ENCODE data around the gene AP2A1. TPM values are rescaled to one million over a fixed set of nuclear protein-coding genes. Genes with fewer than 3 reads are reported as not detected.
A peak's percentile ranks its signal among the peaks of the same experiment; 100 is the strongest.

Gene AP2A1
- polyA plus RNA-seq, 4 donors = 46.1 to 79.9 (median 67.1) TPM

DNA sequence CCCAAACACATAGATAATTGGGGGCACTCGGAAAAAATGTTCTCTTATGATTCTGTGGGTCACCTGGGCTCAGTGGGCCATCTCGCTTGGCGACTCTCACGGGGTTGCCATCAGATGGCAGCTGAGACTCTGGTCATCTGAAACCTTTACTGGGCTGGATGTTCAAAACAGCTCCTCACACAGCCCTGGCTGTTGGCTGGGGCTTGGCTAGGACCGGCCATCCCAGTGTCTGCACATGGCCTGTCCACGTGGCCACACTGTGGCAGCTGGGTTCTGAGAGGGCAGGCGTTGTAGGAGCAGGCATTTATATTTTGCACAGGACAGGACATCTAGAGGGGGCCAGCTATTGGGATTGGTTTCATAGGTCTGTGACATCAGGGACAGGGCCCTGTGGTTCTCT, 66.8 kb downstream of the AP2A1 start:
- DNase-seq (ENCODE audit: low read depth in 4 of 4, low spot score in 2 of 4) = no peak

- DNase-seq (ENCODE audit: low read depth in 4 of 4, low spot score in 2 of 4) = no peak
Observed at GRCh38 chr19:49835562-49835961, 68.8 kb downstream of the AP2A1 start.

GRCh38 chr19:49836176-49837008, 69.6 kb downstream of the AP2A1 start:
- no peak for DNase-seq (ENCODE audit: low read depth in 4 of 4, low spot score in 2 of 4)

DNA sequence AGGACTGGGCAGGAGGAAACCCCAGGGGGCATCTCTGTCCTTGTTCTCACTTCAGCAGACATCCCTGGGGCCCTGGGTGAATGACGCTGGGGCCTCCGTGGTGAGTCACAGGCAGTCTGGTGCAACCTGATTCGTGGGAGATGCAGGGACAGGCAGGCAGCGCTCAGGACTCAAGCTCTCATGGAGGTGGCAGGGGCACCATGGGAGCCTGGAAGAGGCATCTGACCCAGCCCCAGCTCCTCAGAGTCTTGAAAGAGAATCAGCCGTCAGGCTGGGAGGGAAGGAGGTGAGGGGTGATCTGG, 70.2 kb downstream of the AP2A1 start:
- no peak for DNase-seq (ENCODE audit: low read depth in 4 of 4, low spot score in 2 of 4)

GRCh38 chr19:49837425-49837824, 70.6 kb downstream of the AP2A1 start:
- no peak for DNase-seq (ENCODE audit: low read depth in 4 of 4, low spot score in 2 of 4)

DNA sequence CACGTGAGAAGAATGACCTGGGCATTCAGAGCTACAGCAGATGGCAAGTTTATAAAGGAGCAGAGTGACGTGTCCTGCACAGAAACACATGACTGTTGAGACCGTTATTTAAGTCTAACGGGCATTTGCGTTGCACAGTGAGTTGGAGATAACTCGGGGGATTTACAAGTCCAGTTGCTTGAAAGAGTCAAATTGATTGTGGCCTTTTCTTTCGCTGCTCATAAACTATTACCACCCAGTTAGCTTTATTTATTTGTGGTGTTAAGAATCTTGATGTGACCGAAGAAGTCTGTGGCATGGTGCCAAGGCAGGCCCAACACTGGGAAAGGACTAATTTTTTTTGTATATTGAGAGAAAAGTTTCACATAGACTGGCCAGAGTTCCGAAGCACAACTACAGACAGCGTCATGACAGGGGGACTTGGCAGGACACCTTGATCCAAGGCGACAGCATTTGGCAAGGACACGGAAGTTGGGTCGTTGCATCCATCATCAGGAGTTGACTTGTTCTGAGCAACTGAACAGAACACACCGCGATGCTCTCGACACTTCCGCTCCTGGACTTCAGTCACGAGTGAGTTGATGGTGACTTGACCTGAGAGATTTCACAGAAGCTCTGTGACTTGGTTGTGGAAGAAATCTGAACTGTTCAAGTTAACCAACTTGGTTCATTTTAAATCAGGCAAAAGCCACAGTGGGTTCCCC, 72.2 kb downstream of the AP2A1 start:
- DNase-seq (ENCODE audit: low read depth in 4 of 4, low spot score in 2 of 4) = no peak

GRCh38 chr19:49839713-49840112, 72.9 kb downstream of the AP2A1 start:
- no peak for DNase-seq (ENCODE audit: low read depth in 4 of 4, low spot score in 2 of 4)

GRCh38 chr19:49840321-49840720, 73.5 kb downstream of the AP2A1 start:
- DNase-seq (ENCODE audit: low read depth in 4 of 4, low spot score in 2 of 4) = no peak

DNA sequence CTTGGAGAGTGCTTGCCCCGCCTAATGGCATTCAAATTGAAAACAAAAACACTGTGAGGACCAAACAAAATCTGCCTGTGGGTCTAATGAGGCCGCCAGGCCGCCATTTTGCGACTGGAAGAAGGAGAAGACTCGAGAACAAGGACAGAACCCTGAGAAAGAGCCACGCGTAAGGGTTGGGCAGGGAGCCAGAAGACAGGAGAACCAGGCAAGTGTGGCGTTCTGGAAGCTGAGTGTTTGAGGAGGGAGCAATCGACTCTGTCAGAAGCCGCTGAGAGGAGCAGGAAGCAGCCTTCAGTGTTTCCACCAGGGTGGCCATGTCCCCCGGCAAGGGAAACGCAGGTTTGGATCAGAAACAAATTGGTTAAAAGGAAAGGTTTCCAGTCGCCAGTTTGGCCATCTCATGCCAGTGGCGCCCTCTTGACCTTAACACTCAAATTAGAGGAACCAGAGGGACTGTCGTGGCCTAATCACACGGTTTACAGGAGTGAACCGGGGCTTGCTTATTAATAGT, 74.0 kb downstream of the AP2A1 start:
- no peak for DNase-seq (ENCODE audit: low read depth in 4 of 4, low spot score in 2 of 4)

- DNase-seq (ENCODE audit: low read depth in 4 of 4, low spot score in 2 of 4) = no peak
Observed at GRCh38 chr19:49843265-49843664, 76.5 kb downstream of the AP2A1 start.

GRCh38 chr19:49844138-49845095, 77.6 kb downstream of the AP2A1 start:
- DNase-seq (ENCODE audit: low read depth in 4 of 4, low spot score in 2 of 4) = no peak

DNA sequence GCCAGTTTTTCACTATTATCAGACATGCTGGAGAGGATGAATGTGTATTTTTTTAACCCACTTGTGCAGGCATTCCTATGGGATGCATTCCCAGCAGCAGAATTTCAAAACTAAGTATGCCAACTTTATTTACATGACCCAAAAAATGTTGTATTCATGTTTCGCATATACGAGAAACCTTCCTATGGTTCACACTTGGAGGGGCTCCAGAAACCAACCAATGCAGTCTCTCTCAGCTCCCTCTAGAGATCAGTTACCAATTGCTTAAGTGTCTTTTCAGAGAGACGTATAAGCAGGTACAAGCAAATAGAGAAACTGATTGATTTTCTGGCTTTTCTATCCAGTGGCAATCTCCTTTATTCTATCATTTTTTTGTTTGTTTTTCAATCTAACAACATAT, 78.6 kb downstream of the AP2A1 start:
- no peak for DNase-seq (ENCODE audit: low read depth in 4 of 4, low spot score in 2 of 4)

DNA sequence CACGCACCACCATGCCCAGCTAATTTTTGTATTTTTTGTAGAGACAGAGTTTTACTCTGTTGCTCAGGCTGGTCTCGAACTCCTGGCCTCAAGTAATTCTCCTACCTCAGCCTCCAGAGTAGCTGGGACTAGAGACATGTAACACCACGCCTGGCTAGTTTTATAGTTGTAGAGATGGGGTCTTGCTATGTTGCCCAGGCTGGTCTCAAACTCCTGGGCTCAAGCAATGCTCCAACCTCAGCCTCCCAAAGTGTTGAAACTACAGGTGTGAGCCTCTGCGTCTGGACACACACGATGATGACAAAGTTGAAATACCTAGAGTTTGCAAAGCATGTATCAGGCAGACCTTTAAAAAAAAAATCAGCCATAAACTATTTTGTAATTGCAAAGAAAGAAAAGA, 79.6 kb downstream of the AP2A1 start:
- no peak for DNase-seq (ENCODE audit: low read depth in 4 of 4, low spot score in 2 of 4)

- no peak for DNase-seq (ENCODE audit: low read depth in 4 of 4, low spot score in 2 of 4)
Observed at GRCh38 chr19:49847731-49848696, 81.2 kb downstream of the AP2A1 start.

GRCh38 chr19:49848938-49849337, 82.1 kb downstream of the AP2A1 start:
- no peak for DNase-seq (ENCODE audit: low read depth in 4 of 4, low spot score in 2 of 4)

DNA sequence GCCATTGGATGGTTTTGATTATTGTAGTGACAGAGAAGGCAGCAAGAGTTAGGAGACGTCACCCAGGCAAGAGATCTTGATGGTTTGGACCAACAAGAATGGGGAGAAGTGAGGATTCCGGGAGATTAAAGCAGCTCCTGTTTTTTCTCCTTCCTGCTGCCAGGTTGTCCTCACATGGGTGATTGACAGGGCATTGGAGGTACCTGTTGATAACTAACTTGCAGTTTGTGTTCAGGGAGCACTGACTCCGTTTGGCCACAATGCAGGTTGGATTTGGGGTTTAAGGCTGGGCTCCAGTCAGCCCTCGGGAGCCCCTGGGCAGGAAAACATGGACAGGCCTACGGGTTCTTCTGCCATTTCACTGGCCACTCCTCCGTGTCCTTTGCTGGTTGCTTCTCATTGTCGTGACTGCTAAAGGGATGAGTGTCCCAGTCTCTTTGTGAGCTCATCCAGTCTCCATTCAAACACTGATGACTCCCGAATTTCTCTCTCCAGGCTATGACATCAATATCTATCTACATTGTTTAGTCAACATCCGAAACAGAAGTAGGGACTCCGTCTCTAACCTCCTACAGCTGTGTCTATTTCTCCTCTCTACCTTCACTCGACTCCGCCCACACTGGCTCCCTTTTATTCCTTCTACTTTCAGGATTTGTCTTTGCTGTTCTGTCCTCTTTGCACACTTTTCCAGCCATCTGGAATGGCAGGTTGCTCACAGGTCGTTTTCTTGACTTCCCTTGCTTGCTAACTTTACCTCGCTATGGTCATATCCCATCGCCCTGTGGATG, 82.8 kb downstream of the AP2A1 start:
- no peak for DNase-seq (ENCODE audit: low read depth in 4 of 4, low spot score in 2 of 4)

DNA sequence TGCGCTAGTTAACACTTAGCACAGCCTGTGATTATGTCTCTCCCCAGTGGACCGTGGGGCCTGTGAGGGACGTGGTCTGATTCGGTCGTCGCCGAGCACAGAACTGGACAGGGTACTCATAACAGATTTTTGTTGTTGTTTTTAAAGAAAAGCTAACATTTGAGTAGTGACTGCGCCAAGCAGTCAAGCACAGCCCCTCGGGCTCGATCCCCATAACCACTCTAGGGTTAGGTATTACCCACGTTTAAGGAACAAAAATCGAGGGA, 83.4 kb downstream of the AP2A1 start:
- no peak for DNase-seq (ENCODE audit: low read depth in 4 of 4, low spot score in 2 of 4)

DNA sequence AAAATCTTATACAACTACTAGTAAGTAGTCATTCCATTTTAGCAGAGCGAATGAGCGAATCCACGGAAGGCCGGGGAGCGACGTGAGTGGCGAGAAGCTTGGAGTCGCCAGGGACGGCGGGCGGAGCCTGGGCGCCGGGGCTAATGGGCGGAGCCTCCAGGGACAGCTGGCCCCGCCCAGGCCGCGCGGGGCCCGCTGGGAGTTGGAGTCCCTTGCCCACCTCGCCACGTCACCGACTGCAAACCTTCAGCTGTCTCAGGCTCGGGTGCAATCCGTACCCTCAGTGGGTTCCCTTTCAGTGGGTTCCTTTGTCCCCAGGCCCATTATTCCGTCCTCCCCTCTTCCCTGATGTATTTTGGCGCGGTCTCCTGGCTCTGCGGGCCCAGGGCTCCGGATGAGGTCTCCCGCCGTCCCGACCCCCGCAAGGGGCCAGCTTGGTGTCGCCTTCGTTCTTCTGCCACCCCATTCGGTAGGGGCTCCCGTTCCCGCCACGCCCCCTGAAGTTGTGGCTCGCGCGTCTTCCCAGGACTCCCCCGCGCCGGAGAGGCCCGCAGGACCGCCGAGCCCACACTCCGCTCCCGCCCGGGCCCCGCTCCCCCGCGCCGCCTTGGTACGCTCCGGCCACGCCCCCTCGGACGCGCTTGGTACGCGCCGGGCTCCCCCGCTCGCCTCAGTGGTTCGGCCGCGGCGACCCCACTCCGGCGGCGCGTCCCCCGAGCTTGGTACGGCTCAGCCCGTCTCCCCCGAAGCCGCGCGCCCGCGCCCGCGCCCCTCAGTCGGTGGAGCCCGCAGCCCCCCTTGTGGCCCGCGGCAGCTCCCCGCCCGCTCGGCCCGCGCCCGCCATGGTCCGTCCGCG, 83.9 kb downstream of the AP2A1 start, which contains the start of gene PTOV1:
Gene PTOV1 (plus strand): TSS at position 673 of the 856 bp plus-strand sequence.
- peak; percentile 79 to 87 (median 82) for DNase-seq (ENCODE audit: low read depth in 4 of 4, low spot score in 2 of 4)
